Psoas muscle (tissue), 8 donors: ENCODE measurements around the gene DDX17. TPM values are rescaled to one million over a fixed set of nuclear protein-coding genes. Genes with fewer than 3 reads are reported as not detected.
A peak's percentile ranks its signal among the peaks of the same experiment; 100 is the strongest.

Experiments used
- ATAC-seq, 4 donors: fragments of 200-7000 bp; cut with Tn5 transposase; one replicate each; pipeline ENCODE4 v1.9.1; 2020; ENCODE audit warnings: moderate library complexity in 3 of 4, mild to moderate bottlenecking in 2 of 4
- DNase-seq, 2 donors: peaks; one replicate each; pipeline ENCODE4 v3.0.0-alpha.2; 2020
- H3K27ac ChIP-seq: fragments of 200-600 bp; one replicate; pipeline ENCODE4 v1.8.0; 2022
- H3K27me3 ChIP-seq, 3 donors: fragments of 200-600 bp in 1 of 3; one replicate each; pipeline versions ENCODE4 v1.6.1 to v1.8.0; 2013 to 2022; ENCODE audit warnings: low read length in 2 of 3, mild to moderate bottlenecking in 2 of 3, moderate library complexity in 1 of 3; ENCODE audit not compliant: insufficient read depth in 3 of 3
- H3K36me3 ChIP-seq, 2 donors: fragments of 200-600 bp in 1 of 2; one replicate each; pipeline versions ENCODE4 v1.6.1 to v1.8.0; 2013 to 2022; ENCODE audit warnings: low read depth in 1 of 2, mild to moderate bottlenecking in 1 of 2, moderate library complexity in 1 of 2; ENCODE audit not compliant: insufficient read depth in 1 of 2
- H3K4me1 ChIP-seq: fragments of 200-600 bp; one replicate; pipeline ENCODE4 v1.8.0; 2022
- H3K4me3 ChIP-seq: fragments of 200-600 bp; one replicate; pipeline ENCODE4 v1.8.0; 2022; ENCODE audit warnings: mild to moderate bottlenecking
- H3K9me3 ChIP-seq: fragments of 200-600 bp; one replicate; pipeline ENCODE4 v1.8.0; 2022
- CTCF ChIP-seq: fragments of 200-600 bp; IDR thresholded peaks from one replicate; pipeline ENCODE4 v1.8.0; 2022; ENCODE audit warnings: antibody characterized with exemption
- WGBS, 3 donors: extraction: QIAGEN DNeasy Blood & Tissue Kit; methylation state at CpG; one replicate each; pipeline versions ENCODE4 v1.1.6 to v1.1.7; 2013; 5-methylcytosine and 5-hydroxymethylcytosine counted together
- intact Hi-C, 2 donors: fragments of 100-400 bp; cut with DNase I; formaldehyde crosslinking; loops; one replicate each; pipeline versions ENCODE4 v1.11.0 to v1.14.2; 2022
- polyA plus RNA-seq, 3 donors: library from polyadenylated mRNA; stranded (reverse); fragments of 200-250 nt; gene quantifications; one replicate each; pipeline ENCODE4 v1.2.3, GENCODE V29; 2013
- total RNA-seq, 4 donors: library from RNA; stranded (reverse); fragmentation: NEBNext Ultra II Directional in 2 of 4; extraction: Animal tissue kit (Norgen Biotek cat#: 25700) in 2 of 4; gene quantifications; one replicate each; pipeline versions ENCODE4 v1.2.1 to v1.2.4, GENCODE V29; 2021 to 2023
- donor health status: healthy with polysubstance abuse.
- donor health status: DM: no; HTN: no; CAD: no; lungs with moderate emphysema.
- donor health status: Bipolar disorder and iron deficiency.
- donor health status: healthy.
- donor health status: DM: yes; HTN: yes; CAD: no.
- donor health status: DM: no; HTN: no; CAD: no.
- donor health status: DM: no; HTN: no; CAD: no.
- donor health status: DM: yes; HTN: yes; CAD: no.

The DDX17 gene
- total and polyA plus RNA-seq, 7 donors, result 41.4 to 173 (median 127) TPM

DNA sequence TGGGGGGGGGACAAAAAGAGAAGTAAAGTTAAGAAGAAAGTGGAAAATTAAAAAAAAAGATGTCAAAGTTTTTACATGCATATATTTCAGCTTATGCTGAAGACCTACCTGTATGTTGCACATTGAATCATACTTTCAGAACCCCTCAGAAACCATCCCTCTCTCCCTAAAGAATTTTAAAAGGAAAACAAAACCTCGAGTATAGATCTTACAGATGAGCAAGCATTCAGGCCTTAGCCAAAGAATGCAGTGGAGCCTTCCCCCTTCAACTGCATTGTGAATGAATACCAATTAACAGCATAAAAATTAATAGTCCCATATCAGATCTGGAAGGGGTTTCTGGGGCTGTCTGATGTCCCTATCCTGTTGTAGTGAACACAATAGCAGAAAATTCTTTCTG, 21.9 kb downstream of the DDX17 start:
- ATAC-seq, result no peak
- intact Hi-C loops, result no loop called here
- H3K27me3 ChIP-seq, result no peaks in the 10 kb centered on the region
- H3K4me3 ChIP-seq, result no peak overlapping the region
- DNase-seq, result no peak
- no peaks in the 10 kb centered on the region for H3K9me3 ChIP-seq
- peaks cover 29 to 100% of the 10 kb centered on the region in 2 donors for H3K36me3 ChIP-seq
- 69 to 75% (median 70%) methylated on average over 1 of the region's 1 CpG for WGBS, 3 donors
- H3K27ac ChIP-seq, result no peak overlapping the region
- peaks cover 12% of the 10 kb centered on the region for H3K4me1 ChIP-seq
- no peak for TF ChIP-seq CTCF

DNA sequence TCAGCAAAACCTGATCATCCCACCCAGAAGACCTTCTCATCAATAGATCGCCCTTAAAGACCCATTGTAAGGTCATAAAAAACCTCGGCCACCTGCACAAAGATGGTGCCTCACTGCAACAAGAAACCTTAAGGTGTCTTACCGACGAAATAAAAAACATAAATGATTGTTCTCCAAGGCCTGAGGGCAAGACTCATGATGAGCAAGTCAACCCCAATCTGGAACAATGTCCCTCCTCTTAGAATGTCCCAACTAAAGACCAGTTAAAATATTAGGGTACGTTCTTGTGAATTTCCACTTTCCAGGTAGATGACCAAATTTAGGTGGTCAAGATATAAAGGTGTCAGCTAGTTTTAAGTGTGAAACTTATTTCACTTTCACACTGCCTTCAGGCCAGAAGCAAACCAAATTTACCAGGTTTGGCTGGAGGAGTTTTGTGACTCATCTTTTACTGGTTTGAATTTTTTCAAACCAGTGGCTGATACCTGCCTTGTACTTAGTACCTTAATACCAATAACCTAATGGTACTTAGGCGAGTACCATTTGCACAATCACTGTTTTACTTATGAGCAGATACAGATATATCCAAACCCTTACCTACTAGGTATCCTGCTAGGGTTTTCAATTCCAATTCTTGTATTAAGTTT, 23.3 kb downstream of the DDX17 start:
- Histone ChIP-seq H3K27me3 (no peaks in the 10 kb centered on the region), H3K4me3 (no peak overlapping the region), H3K27ac (no peak overlapping the region), H3K9me3 (no peaks in the 10 kb centered on the region), H3K4me1 (peaks cover 7% of the 10 kb centered on the region), H3K36me3 (peaks cover 25 to 91% of the 10 kb centered on the region in 2 donors)
- intact Hi-C loops, result no loop called here
- no peak for TF ChIP-seq CTCF
- WGBS, 3 donors, result 91 to 95% (median 92%) methylated on average over 6 of the region's 6 CpGs
- no peak for ATAC-seq
- no peak for DNase-seq

- Histone ChIP-seq H3K9me3 (no peaks in the 10 kb centered on the region), H3K4me1 (peaks cover 4% of the 10 kb centered on the region), H3K36me3 (peaks cover 23 to 82% of the 10 kb centered on the region in 2 donors), H3K27me3 (no peaks in the 10 kb centered on the region), H3K4me3 (no peak overlapping the region), H3K27ac (no peak overlapping the region)
- WGBS, 3 donors, result 83 to 88% (median 88%) methylated on average over 8 of the region's 8 CpGs
- DNase-seq (no peak), ATAC-seq (no peak)
- no peak for TF ChIP-seq CTCF
- intact Hi-C loops, result no loop called here
Observed at GRCh38 chr22:38481871-38482332, 24.2 kb downstream of the DDX17 start.

DNA sequence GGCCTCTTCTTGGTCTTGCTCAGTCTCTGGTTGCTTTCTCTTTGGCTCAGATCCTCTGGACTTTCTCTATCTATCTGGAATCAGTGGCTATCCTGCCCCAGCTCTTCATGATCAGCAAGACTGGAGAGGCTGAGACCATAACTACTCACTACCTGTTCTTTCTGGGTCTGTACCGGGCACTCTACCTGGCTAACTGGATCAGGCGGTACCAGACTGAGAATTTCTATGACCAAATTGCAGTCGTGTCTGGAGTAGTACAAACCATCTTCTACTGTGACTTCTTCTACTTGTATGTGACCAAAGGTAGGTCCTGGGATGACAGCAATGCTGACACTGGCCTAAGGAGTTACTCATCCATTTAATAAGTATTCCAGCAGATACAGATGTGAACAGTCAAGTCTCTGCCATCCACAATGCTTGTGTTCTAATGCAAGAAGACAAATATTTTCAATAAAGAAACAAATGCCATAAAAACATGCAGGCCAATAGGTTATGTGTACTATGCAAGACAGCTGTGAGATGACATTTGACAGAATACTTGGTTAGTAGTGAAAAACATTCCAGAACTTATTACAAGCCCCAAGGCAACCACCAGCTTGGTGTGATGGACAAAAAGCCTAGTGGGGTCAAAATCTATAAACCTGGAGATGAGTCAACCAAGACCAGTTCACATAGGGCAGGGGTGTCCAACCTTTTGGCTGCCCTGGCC, 24.8 kb downstream of the DDX17 start:
- intact Hi-C loops, result no loop called here
- Histone ChIP-seq H3K27me3 (no peaks in the 10 kb centered on the region), H3K4me1 (peaks cover 4% of the 10 kb centered on the region), H3K27ac (no peak overlapping the region), H3K36me3 (peaks cover 19 to 77% of the 10 kb centered on the region in 2 donors), H3K4me3 (no peak overlapping the region), H3K9me3 (no peaks in the 10 kb centered on the region)
- WGBS, 3 donors, result 89 to 95% (median 90%) methylated on average over 3 of the region's 3 CpGs
- DNase-seq (no peak), ATAC-seq (peak in 2 of 4 donors; percentile 7 to 13)
- TF ChIP-seq CTCF, result no peak
